ENCODE data around the gene AP5B1. TPM values are rescaled to one million over a fixed set of nuclear protein-coding genes. Genes with fewer than 3 reads are reported as not detected.
"Not testable (repeated sequence)": the region's sequence is repeated elsewhere in the genome, so short reads cannot be mapped to it uniquely, and the experiment has no call there.

Gene AP5B1
- total RNA-seq, 1 donor from 2014 or later: 6.1 TPM

DNA sequence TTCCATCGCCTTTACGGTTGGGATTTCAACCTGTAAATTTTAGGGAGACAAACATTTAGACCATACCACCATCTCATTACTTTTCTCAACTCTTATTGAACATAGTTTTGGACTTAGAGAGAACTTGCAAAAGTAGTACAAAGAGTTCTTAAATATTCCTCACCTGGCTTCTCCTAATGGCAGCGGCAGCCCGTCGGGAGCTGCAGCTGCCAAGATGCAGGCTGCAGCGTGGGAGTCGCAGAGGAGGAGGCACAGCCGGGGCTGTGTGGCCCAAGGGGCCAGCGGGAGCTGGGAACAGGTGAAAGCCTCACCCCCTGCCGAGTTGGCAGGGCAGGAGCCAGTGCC lies 37.1 kb downstream of the AP5B1 start:
- Histone ChIP-seq H3K27me3 (ENCODE audit: control insufficient read depth, insufficient read depth, low read length) (peaks cover 2% of the 10 kb centered on the region), H3K36me3 (ENCODE audit: control insufficient read depth, insufficient read depth, low read length) (no peaks in the 10 kb centered on the region), H3K4me3 (ENCODE audit: low read depth, low read length) (no peak overlapping the region)
- FAIRE-seq: no peak
- DNase-seq (ENCODE audit: low read depth): no peak
- TF ChIP-seq, protein P1, sequence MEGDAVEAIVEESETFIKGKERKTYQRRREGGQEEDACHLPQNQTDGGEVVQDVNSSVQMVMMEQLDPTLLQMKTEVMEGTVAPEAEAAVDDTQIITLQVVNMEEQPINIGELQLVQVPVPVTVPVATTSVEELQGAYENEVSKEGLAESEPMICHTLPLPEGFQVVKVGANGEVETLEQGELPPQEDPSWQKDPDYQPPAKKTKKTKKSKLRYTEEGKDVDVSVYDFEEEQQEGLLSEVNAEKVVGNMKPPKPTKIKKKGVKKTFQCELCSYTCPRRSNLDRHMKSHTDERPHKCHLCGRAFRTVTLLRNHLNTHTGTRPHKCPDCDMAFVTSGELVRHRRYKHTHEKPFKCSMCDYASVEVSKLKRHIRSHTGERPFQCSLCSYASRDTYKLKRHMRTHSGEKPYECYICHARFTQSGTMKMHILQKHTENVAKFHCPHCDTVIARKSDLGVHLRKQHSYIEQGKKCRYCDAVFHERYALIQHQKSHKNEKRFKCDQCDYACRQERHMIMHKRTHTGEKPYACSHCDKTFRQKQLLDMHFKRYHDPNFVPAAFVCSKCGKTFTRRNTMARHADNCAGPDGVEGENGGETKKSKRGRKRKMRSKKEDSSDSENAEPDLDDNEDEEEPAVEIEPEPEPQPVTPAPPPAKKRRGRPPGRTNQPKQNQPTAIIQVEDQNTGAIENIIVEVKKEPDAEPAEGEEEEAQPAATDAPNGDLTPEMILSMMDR (IDR thresholded peaks at IDR 0.05; ENCODE audit: insufficient read depth, low read length, severe bottlenecking): no peak

DNA sequence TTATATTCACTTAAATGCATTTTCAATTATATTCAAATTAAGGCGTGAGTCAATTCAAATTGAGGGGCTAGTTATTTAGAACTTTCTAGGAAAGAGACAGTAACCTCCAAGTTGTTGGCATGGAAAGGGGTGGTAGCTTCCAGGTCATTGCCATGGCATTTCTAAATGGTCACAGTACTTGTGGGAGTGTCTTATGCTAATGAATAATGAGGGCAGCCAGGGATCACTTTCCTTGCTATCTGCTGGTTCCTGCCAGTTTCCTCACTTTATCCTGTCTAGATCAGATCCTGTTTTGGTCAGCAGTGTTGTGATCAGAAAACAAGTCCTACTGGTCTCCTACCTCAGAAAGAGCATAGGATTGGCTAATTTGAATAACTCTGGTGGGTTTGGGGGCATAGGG lies 38.4 kb downstream of the AP5B1 start:
- DNase-seq (ENCODE audit: low read depth): no peak
- TF ChIP-seq, protein P1 (IDR thresholded peaks at IDR 0.05; ENCODE audit: insufficient read depth, low read length, severe bottlenecking): no peak
- no peak for FAIRE-seq

DNA sequence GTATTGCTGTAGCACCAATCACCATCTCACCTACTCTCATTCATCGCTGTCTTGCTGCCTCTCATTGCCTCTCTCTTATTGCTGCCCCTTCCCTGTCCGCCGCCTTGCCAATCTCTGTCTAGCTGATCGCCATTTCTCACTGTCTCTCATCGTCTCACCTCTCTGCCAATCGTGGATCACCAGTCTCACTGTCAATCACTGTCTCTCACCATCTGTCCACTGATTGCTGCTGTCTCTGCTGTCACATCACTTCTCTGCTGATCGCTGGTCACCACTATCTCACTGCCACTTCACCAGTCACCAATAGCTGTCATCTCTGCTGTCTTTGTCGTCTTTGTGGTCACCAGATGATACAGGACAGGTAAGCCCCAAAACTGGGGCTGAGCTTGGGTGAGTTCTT lies 39.6 kb downstream of the AP5B1 start:
- FAIRE-seq (no peak), DNase-seq (ENCODE audit: low read depth) (no peak)
- Histone ChIP-seq H3K27me3 (ENCODE audit: control insufficient read depth, insufficient read depth, low read length) (no peaks in the 10 kb centered on the region), H3K36me3 (ENCODE audit: control insufficient read depth, insufficient read depth, low read length) (no peaks in the 10 kb centered on the region), H3K4me3 (ENCODE audit: low read depth, low read length) (no peak overlapping the region)
- TF ChIP-seq, protein P1 (IDR thresholded peaks at IDR 0.05; ENCODE audit: insufficient read depth, low read length, severe bottlenecking): no peak

More for the DNA sequence above, 38.4 kb downstream of the AP5B1 start:
- no peaks in the 10 kb centered on the region for H3K27me3 ChIP-seq (ENCODE audit: control insufficient read depth, insufficient read depth, low read length)
- no peak overlapping the region for H3K4me3 ChIP-seq (ENCODE audit: low read depth, low read length)
- no peaks in the 10 kb centered on the region for H3K36me3 ChIP-seq (ENCODE audit: control insufficient read depth, insufficient read depth, low read length)

DNA sequence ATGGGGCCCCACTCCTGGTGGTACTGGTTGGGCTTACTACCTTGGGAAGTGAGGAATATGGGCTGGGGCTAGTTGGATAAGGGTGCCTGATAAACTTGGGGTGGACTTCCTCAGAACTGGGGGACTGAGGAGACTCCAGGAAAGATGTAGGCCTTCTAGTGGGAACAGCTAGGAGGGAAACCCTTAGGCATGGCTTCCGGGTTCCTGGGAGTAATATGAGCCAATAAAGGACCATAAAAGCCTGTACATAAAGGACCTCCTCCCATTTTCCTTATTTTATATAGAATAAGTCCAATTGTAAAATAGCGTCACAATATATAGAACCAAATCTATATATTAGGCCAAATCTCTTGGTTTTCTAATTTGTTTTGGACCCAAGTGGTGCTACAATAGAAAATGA lies 41.8 kb downstream of the AP5B1 start:
- Histone ChIP-seq H3K36me3 (ENCODE audit: control insufficient read depth, insufficient read depth, low read length) (no peaks in the 10 kb centered on the region), H3K4me3 (ENCODE audit: low read depth, low read length) (no peak overlapping the region), H3K27me3 (ENCODE audit: control insufficient read depth, insufficient read depth, low read length) (no peaks in the 10 kb centered on the region)
- no peak for DNase-seq (ENCODE audit: low read depth)
- no peak for FAIRE-seq
- TF ChIP-seq, protein P1 (IDR thresholded peaks at IDR 0.05; ENCODE audit: insufficient read depth, low read length, severe bottlenecking): no peak

DNA sequence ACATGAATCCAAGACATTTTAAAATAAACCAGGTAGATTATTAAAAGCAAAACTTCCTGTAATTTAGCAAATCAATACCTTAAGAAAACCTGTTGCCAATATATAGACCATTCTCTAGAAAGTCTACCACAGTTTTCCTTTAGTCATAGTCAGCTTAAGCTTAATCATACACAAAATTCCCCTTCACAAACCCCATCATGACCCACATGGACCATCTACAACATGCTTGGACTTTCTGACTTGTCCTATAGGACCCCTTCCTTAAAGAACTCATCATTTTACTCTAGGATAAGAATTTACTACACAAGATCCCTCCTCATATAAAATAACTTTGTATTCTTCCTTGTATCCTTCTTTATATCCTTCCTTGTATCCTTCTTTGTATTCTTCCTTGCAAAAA lies 44.0 kb downstream of the AP5B1 start:
- H3K4me3 ChIP-seq (ENCODE audit: low read depth, low read length): no peak overlapping the region
- H3K36me3 ChIP-seq (ENCODE audit: control insufficient read depth, insufficient read depth, low read length): no peaks in the 10 kb centered on the region
- no peaks in the 10 kb centered on the region for H3K27me3 ChIP-seq (ENCODE audit: control insufficient read depth, insufficient read depth, low read length)
- DNase-seq (ENCODE audit: low read depth) (no peak), FAIRE-seq (no peak)
- TF ChIP-seq, protein P1 (IDR thresholded peaks at IDR 0.05; ENCODE audit: insufficient read depth, low read length, severe bottlenecking): no peak

DNA sequence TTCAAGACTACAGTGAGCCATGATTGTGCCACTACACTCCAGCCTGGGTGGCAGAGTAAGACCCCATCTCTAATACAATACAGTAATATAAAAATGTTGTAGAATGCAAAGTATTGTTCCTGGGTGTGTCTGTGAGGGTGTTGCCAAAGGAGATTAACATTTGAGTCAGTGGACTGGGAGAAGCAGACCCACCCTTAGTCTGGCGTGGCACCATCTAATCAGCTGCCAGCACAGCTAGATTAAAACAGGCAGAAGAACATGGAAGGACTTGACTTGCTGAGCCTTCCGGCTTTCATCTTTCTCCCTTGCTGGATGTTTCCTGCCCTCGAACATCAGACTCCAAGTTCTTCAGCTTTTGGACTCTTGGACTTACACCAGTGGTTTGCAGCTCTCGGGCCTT lies 45.7 kb downstream of the AP5B1 start:
- not testable (repeated sequence) for H3K27me3 ChIP-seq (ENCODE audit: control insufficient read depth, insufficient read depth, low read length); DNase-seq (ENCODE audit: low read depth); FAIRE-seq; H3K4me3 ChIP-seq (ENCODE audit: low read depth, low read length); H3K36me3 ChIP-seq (ENCODE audit: control insufficient read depth, insufficient read depth, low read length)
